Lung (tissue), 12 donors: Measurements from ENCODE around the gene SIGLEC14. TPM values are rescaled to one million over a fixed set of nuclear protein-coding genes. Genes with fewer than 3 reads are reported as not detected.

Experiments
- ATAC-seq: fragments of 200-7000 bp; cut with Tn5 transposase; one replicate; pipeline ENCODE4 v1.9.1; 2020; ENCODE audit warnings: moderate number of reproducible peaks; ENCODE audit not compliant: insufficient read depth, low FRiP score
- DNase-seq, 3 donors: peaks; one replicate each; pipeline ENCODE4 v3.0.0-alpha.2; 2013 to 2017
- H3K27ac ChIP-seq, 2 donors: one replicate each; pipeline ENCODE4 v1.5.1; 2013; ENCODE audit warnings: mild to moderate bottlenecking in 2 of 2, moderate library complexity in 2 of 2, control low read depth in 1 of 2, inconsistent platforms in 1 of 2, low read depth in 1 of 2, low read length in 1 of 2
- H3K27me3 ChIP-seq, 3 donors: one replicate each; pipeline ENCODE4 v1.5.1; 2013; ENCODE audit warnings: low read length in 2 of 3; ENCODE audit not compliant: control insufficient read depth in 3 of 3, insufficient read depth in 3 of 3
- H3K36me3 ChIP-seq, 4 donors: one replicate each; pipeline ENCODE4 v1.5.1; 2013; ENCODE audit warnings: low read length in 4 of 4, mild to moderate bottlenecking in 1 of 4, moderate library complexity in 1 of 4; ENCODE audit not compliant: control insufficient read depth in 4 of 4, insufficient read depth in 4 of 4
- H3K4me1 ChIP-seq, 5 donors: one replicate each; pipeline ENCODE4 v1.5.1; 2013; ENCODE audit warnings: low read length in 5 of 5, mild to moderate bottlenecking in 2 of 5, moderate library complexity in 1 of 5; ENCODE audit not compliant: control insufficient read depth in 5 of 5, insufficient read depth in 5 of 5
- H3K4me3 ChIP-seq: one replicate; pipeline ENCODE4 v1.5.1; 2013; ENCODE audit warnings: mild to moderate bottlenecking, control low read depth, moderate library complexity
- H3K9ac ChIP-seq, 2 donors: one replicate each; pipeline ENCODE4 v1.5.1; 2013; ENCODE audit warnings: low read length in 2 of 2, control low read depth in 1 of 2; ENCODE audit not compliant: insufficient read depth in 1 of 2
- H3K9me3 ChIP-seq, 4 donors: one replicate each; pipeline ENCODE4 v1.5.1; 2013; ENCODE audit warnings: low read length in 3 of 4, mild to moderate bottlenecking in 1 of 4, moderate library complexity in 1 of 4; ENCODE audit not compliant: control insufficient read depth in 4 of 4, insufficient read depth in 3 of 4
- CTCF ChIP-seq: IDR thresholded peaks from 2 replicates; pipeline ENCODE4 v1.5.1; 2012; ENCODE audit warnings: mild to moderate bottlenecking; ENCODE audit errors: control extremely low read depth, extremely low read depth
- WGBS, 2 donors: extraction: QIAGEN DNeasy Blood & Tissue Kit; methylation state at CpG; one replicate each; pipeline ENCODE4 v1.1.7; 2013; 5-methylcytosine and 5-hydroxymethylcytosine counted together
- polyA plus RNA-seq, 2 donors: library from polyadenylated mRNA; stranded (reverse); fragments of 200-250 nt; gene quantifications; one replicate each; pipeline ENCODE4 v1.2.1, GENCODE V29; 2013
- total RNA-seq, 2 donors: library from RNA; depleted of rRNA in 1 of 2; stranded (reverse); fragments of >200 nt in 1 of 2; gene quantifications; one replicate each; pipeline ENCODE4 v1.2.1, GENCODE V29; 2014 to 2021
- donor health status: control.
- donor health status: control.
- donor health status: Bipolar disorder and iron deficiency.
- donor health status: healthy.
- donor health status: DM: yes; HTN: yes; CAD: no.

Gene SIGLEC14
- total and polyA plus RNA-seq, 4 donors: 2.7 to 101 (median 24.6) TPM

- DNase-seq (no peak), ATAC-seq (no peak)
- no peak for TF ChIP-seq CTCF
- Histone ChIP-seq H3K4me1 (no peaks in the 10 kb centered on the region), H3K27me3 (peaks cover 0 to 11% (median 0%) of the 10 kb centered on the region in 3 donors), H3K36me3 (no peaks in the 10 kb centered on the region), H3K4me3 (no peak overlapping the region), H3K27ac (no peak overlapping the region), H3K9me3 (peaks cover 0 to 9% (median 0%) of the 10 kb centered on the region in 4 donors), H3K9ac (no peak overlapping the region)
- WGBS, 2 donors: 54 to 84% methylated on average over 2 of the region's 2 CpGs
Measured at GRCh38 chr19:51626675-51627074, 19.9 kb downstream of the SIGLEC14 start.

- no peaks in the 10 kb centered on the region for H3K4me1 ChIP-seq
- no peak for DNase-seq
- H3K9ac ChIP-seq: no peak overlapping the region
- no peak overlapping the region for H3K27ac ChIP-seq
- no peak for ATAC-seq
- H3K36me3 ChIP-seq: no peaks in the 10 kb centered on the region
- no peak overlapping the region for H3K4me3 ChIP-seq
- no peaks in the 10 kb centered on the region for H3K27me3 ChIP-seq
- TF ChIP-seq CTCF: no peak
- 23 to 34% methylated on average over 2 of the region's 2 CpGs for WGBS, 2 donors
- no peaks in the 10 kb centered on the region for H3K9me3 ChIP-seq
Measured at GRCh38 chr19:51621178-51621577, 25.4 kb downstream of the SIGLEC14 start.

GRCh38 chr19:51615991-51616390 lies 30.6 kb downstream of the SIGLEC14 start:
- no peaks in the 10 kb centered on the region for H3K4me1 ChIP-seq
- H3K9me3 ChIP-seq: peaks cover 0 to 9% (median 0%) of the 10 kb centered on the region in 4 donors
- TF ChIP-seq CTCF: no peak
- H3K4me3 ChIP-seq: no peak overlapping the region
- no peaks in the 10 kb centered on the region for H3K36me3 ChIP-seq
- H3K27me3 ChIP-seq: no peaks in the 10 kb centered on the region
- no peak overlapping the region for H3K27ac ChIP-seq
- WGBS, 2 donors: 78 to 94% methylated on average over 7 of the region's 7 CpGs
- ATAC-seq (no peak), DNase-seq (no peak)
- H3K9ac ChIP-seq: no peak overlapping the region

GRCh38 chr19:51614789-51615188 lies 31.8 kb downstream of the SIGLEC14 start:
- DNase-seq: no peak
- TF ChIP-seq CTCF: no peak
- H3K4me3 ChIP-seq: no peak overlapping the region
- no peak overlapping the region for H3K27ac ChIP-seq
- H3K9me3 ChIP-seq: peaks cover 0 to 9% (median 0%) of the 10 kb centered on the region in 4 donors
- H3K36me3 ChIP-seq: no peaks in the 10 kb centered on the region
- H3K9ac ChIP-seq: no peak overlapping the region
- no peak for ATAC-seq
- H3K4me1 ChIP-seq: no peaks in the 10 kb centered on the region
- no peaks in the 10 kb centered on the region for H3K27me3 ChIP-seq
- 70 to 74% methylated on average over 5 of the region's 5 CpGs for WGBS, 2 donors
